GM13977 (cell line): Measurements from ENCODE around the gene VPS41.
"Not testable (repeated sequence)": the region's sequence is repeated elsewhere in the genome, so short reads cannot be mapped to it uniquely, and the experiment has no call there.

Experiments used
- DNase-seq: peaks from one replicate; pipeline ENCODE4 v3.0.0; 2012; ENCODE audit warnings: low spot score
- in situ Hi-C: fragments of 300-500 bp; cut with MboI; formaldehyde crosslinking; loops from one replicate; pipeline ENCODE4 v1.12.0; 2022; ENCODE audit warnings: low sequenced_read_pairs, low pct_unique_long_range_greater_than_20kb, mixed read lengths, inconsistent platforms; ENCODE audit not compliant: unreplicated experiment
- TF ChIP-seq, protein P1 (sequence below): IDR thresholded peaks from 2 replicates; pipeline ENCODE4 v1.5.1; 2012; ENCODE audit warnings: mild to moderate bottlenecking, control low read depth; ENCODE audit not compliant: insufficient read depth; ENCODE audit errors: extremely low read depth, missing control alignments

VPS41 gene

DNA sequence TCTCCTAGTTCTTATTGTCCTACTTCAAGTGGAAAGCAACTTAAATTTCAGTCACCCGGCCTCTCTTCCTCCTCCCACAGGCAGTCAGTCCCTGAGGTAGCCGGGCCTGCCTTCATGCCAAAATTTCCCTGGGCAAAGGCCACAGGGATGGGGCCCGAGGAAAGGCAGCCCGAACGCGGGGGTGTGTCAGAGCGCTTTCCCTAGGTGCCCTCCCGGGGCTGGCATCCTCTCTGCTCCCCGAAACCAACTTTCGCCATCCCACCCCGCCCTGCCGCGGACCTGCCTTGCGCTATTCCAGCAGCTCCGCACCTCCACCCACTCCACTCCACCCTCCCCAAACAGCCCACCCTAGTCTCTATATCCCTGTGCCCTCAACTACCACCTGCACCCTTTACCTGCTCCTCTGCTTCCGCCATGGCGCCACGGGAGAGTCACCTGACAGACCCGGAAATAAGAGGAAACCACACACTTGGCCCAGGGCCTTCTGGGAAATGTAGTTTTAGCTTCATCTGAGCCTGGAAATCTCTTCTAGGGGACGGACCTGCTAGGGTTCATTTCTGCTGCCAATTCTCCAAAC lies at the start of gene VPS41:
TSS of gene VPS41 (minus strand) at position 433 of the 577 bp plus-strand sequence. CDS start at position 416, 17 bp downstream.
- TF ChIP-seq, protein P1, sequence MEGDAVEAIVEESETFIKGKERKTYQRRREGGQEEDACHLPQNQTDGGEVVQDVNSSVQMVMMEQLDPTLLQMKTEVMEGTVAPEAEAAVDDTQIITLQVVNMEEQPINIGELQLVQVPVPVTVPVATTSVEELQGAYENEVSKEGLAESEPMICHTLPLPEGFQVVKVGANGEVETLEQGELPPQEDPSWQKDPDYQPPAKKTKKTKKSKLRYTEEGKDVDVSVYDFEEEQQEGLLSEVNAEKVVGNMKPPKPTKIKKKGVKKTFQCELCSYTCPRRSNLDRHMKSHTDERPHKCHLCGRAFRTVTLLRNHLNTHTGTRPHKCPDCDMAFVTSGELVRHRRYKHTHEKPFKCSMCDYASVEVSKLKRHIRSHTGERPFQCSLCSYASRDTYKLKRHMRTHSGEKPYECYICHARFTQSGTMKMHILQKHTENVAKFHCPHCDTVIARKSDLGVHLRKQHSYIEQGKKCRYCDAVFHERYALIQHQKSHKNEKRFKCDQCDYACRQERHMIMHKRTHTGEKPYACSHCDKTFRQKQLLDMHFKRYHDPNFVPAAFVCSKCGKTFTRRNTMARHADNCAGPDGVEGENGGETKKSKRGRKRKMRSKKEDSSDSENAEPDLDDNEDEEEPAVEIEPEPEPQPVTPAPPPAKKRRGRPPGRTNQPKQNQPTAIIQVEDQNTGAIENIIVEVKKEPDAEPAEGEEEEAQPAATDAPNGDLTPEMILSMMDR = no peak
- DNase-seq = peak; percentile 81
- in situ Hi-C loops = no loop called here

DNA sequence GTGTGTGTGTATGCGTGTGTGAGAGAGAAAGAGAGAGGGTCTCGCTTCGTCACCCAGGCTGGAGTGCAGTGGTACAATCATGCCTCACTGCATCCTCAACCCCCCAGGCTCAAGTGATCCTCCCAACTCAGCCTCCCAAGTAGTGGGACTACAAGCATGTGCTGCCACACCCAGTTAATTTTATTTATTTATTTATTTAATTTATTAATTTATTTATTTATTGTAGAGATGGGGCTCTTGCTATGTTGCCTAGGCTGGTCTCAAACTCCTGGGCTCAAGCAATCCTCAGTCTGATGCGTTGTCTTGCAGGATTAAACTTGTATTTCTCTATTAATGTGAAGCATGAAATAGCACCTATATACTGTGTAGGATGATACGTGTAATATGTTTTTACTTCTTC lies 46.9 kb upstream of the VPS41 start:
- in situ Hi-C loops = no loop called here
- DNase-seq = no peak
- TF ChIP-seq, protein P1 = no peak

DNA sequence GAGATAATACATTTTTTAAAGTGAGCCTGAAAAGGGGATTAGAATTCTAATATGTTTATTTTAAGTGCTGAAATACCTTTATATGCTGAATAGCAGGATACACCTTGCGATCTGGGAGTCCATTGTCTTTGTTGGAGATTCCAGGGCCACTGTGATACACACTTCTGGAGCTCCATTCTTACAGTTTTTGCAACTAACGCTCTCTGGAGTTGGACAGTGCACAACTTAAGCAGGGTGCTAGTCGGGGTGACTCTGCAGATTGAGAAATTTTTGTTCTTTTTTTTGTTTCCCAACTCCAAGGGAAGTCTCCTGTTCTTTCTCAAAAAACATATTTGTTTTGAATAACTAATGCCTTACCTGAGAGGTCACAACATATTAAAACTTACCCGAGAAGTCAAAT lies 45.0 kb upstream of the VPS41 start:
- TF ChIP-seq, protein P1 = no peak
- DNase-seq = no peak
- in situ Hi-C loops = no loop called here

DNA sequence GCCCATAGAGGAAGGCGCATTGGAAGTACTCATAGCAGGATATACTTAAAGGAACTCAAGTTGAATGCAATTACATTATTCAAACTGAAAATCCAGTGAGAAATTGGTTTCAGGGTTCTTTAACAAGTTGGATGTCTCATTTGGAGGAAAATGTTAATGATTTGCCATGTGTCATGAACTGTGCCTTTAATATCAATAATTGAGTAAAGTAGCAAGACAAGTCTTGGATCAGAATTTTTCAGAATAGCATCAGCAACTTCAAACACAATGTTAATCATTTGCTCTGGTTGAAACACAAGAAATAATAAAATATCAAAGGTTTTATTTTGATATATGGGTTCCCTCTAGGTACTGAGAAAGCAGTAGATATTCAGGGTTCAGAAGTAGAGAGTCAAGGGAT lies 44.2 kb upstream of the VPS41 start:
- DNase-seq = no peak
- in situ Hi-C loops = no loop called here
- TF ChIP-seq, protein P1 = no peak

DNA sequence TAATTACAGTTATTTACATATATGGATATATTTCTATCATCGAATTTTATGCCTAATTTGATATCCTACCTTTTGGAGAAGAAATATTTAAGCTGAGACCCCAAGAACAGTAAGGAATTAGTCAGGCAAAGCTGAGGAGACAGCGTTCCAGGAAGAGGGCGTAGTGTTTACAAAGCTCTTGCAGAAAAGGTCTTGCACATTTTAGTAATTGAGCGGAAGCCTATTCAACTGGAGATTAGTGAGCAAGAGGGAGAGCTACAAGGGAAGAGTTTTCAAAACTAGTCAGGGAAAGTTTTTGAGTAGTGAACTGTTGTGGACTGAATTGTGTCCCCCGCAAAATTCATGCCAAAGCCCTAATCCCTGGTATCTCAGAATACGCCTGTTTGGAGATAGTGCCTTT lies 42.2 kb upstream of the VPS41 start:
- DNase-seq = no peak
- in situ Hi-C loops = no loop called here
- TF ChIP-seq, protein P1 = no peak

DNA sequence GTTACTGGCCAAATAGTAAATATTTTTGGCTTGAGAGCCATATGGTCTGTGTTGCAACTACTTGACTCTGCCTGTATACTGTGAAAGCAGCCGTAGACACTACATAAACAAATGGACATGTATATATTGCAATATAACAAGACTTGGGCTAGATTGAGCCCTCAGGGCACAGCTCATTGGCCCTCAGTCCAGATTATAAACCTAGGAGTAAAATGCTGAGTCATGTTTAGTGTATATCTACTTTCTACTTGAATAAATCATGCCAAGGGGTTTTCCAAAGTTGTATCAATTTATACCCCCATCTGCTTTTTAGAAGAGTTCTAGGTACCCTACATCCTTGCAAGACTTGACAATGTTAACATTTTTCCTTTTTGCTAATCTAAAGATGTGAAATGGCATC lies 41.3 kb upstream of the VPS41 start:
- TF ChIP-seq, protein P1 = no peak
- in situ Hi-C loops = no loop called here
- no peak for DNase-seq

DNA sequence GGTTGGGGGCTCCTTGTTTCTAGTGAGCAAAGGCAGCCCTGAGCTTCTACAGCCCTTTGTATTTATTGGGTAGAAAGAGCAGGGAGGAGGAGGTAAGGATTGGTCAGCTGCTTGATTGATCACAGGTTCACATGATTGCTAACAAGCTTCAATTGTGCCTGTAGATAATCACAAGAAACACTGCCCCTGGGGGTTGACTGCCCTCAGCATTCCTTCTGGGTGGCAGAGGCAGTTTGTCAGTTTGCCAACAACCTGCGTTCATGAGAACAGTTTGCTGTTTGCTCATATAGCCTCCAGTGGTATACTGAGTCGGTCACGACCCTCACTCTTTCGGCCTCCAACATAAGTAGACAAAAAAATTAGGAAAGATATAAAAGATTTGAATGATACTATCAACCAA lies 38.5 kb upstream of the VPS41 start:
- DNase-seq, in situ Hi-C loops: not testable (repeated sequence)
